Peyer's patch (tissue), 4 donors: ENCODE results near the gene MRPL42.

Source experiments
- POLR2A ChIP-seq, 2 donors: fragments of 450-650 bp; IDR thresholded peaks; one replicate each; pipeline ENCODE4 v1.5.1; 2017; ENCODE audit warnings: antibody characterized with exemption in 2 of 2, mild to moderate bottlenecking in 2 of 2, moderate library complexity in 2 of 2
- TF ChIP-seq, protein P1 (sequence below), 6 experiments: fragments of 450-650 bp in 4 of 6; fragments of 200-600 bp in 2 of 6; sonication (generic) in 1 of 6; IDR thresholded peaks; one replicate each; pipeline ENCODE4 v1.5.1; 2017 to 2019; ENCODE audit warnings: antibody characterized with exemption in 6 of 6, mild to moderate bottlenecking in 3 of 6, moderate library complexity in 1 of 6

DNA sequence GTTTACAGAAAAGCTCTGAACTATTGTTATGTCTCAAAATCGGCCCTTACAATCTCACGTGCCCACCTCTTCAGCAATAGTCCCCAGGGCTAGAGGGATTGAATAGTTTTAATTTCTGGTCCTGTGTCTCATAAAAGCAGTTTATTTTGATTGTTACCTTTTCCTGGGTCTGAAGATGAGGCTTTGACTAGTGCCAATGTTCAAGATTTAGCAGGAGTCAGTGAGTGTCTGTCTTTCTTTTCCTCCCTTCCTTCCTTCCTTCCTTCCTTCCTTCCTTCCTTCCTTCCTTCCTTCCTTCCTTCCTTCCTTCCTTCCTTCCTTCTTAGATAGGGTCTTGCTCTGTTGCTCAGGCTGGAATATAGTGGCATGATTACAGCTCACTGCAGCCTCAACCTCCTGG, 80.5 kb downstream of the MRPL42 start:
- TF ChIP-seq, protein P1, sequence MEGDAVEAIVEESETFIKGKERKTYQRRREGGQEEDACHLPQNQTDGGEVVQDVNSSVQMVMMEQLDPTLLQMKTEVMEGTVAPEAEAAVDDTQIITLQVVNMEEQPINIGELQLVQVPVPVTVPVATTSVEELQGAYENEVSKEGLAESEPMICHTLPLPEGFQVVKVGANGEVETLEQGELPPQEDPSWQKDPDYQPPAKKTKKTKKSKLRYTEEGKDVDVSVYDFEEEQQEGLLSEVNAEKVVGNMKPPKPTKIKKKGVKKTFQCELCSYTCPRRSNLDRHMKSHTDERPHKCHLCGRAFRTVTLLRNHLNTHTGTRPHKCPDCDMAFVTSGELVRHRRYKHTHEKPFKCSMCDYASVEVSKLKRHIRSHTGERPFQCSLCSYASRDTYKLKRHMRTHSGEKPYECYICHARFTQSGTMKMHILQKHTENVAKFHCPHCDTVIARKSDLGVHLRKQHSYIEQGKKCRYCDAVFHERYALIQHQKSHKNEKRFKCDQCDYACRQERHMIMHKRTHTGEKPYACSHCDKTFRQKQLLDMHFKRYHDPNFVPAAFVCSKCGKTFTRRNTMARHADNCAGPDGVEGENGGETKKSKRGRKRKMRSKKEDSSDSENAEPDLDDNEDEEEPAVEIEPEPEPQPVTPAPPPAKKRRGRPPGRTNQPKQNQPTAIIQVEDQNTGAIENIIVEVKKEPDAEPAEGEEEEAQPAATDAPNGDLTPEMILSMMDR (IDR thresholded peaks at IDR 0.05), result no peak
- no peak for TF ChIP-seq POLR2A (IDR thresholded peaks at IDR 0.05)
